ENCODE results near the gene TDRD10.

TDRD10 gene

GRCh38 chr1:154557248-154557938 is 55.4 kb downstream of the TDRD10 start:
- DNase-seq: no peak

- no peak for DNase-seq
These were observed 56.1 kb downstream of the TDRD10 start, which contains the start of gene UBE2Q1 for GRCh38 chr1:154557939-154558719. TSS of gene UBE2Q1 (minus strand) at chr1:154558662. CDS start at chr1:154558553, 109 bp downstream.

- peak; percentile 100 for DNase-seq
These were observed 56.9 kb downstream of the TDRD10 start for GRCh38 chr1:154558720-154559465.

- DNase-seq: peak; percentile 81
These were observed 57.5 kb downstream of the TDRD10 start for GRCh38 chr1:154559466-154560044.

GRCh38 chr1:154565876-154566275 is 63.9 kb downstream of the TDRD10 start:
- DNase-seq: no peak

- peak; percentile 30 for DNase-seq
These were observed 65.6 kb downstream of the TDRD10 start, which contains the start of gene CHRNB2 for GRCh38 chr1:154567386-154568156. TSS of gene CHRNB2 (plus strand) at chr1:154567778. CDS start at chr1:154568045, 267 bp downstream.

GRCh38 chr1:154568157-154568815 is 66.3 kb downstream of the TDRD10 start:
- DNase-seq: no peak

- no peak for DNase-seq
These were observed 69.4 kb downstream of the TDRD10 start for GRCh38 chr1:154571244-154571963.

GRCh38 chr1:154571964-154572288 is 69.9 kb downstream of the TDRD10 start:
- no peak for DNase-seq

- no peak for DNase-seq
These were observed 70.6 kb downstream of the TDRD10 start for GRCh38 chr1:154572468-154573167.

GRCh38 chr1:154573168-154573510 is 71.1 kb downstream of the TDRD10 start:
- DNase-seq: no peak

GRCh38 chr1:154574716-154575115 is 72.7 kb downstream of the TDRD10 start:
- DNase-seq: no peak

GRCh38 chr1:154575147-154575927 is 73.3 kb downstream of the TDRD10 start:
- DNase-seq: no peak

GRCh38 chr1:154575951-154576566 is 74.0 kb downstream of the TDRD10 start:
- no peak for DNase-seq

GRCh38 chr1:154577346-154578057 is 75.5 kb downstream of the TDRD10 start:
- no peak for DNase-seq

GRCh38 chr1:154578058-154578418 is 76.0 kb downstream of the TDRD10 start:
- no peak for DNase-seq

- no peak for DNase-seq
These were observed 77.4 kb downstream of the TDRD10 start for GRCh38 chr1:154579374-154579773.

GRCh38 chr1:154581766-154582165 is 79.7 kb downstream of the TDRD10 start:
- no peak for DNase-seq

- no peak for DNase-seq
These were observed 80.9 kb downstream of the TDRD10 start for GRCh38 chr1:154582885-154583284.

All from GDM1 (cell line).